Measurements from ENCODE around the gene CELF5.

Gene CELF5

GRCh38 chr19:3345850-3346460, 121.5 kb downstream of the CELF5 start:
- DNase-seq (ENCODE audit: low spot score), result no peak
- POLR2A ChIA-PET (ENCODE audit: low non-redundant PET), result no interaction called here
- CTCF ChIA-PET, result interaction anchor here (0.5 to 1.2 kb wide), 3 partner anchors 11 to 84 kb away, joined by 3 to 9 read pairs (median 5); no protein-coding TSS in a partner anchor
- TF ChIP-seq CTCF (conservative IDR thresholded peaks at IDR 0.05; ENCODE audit: low read depth), result no peak
- peak overlapping the region; percentile 100 for H3K27ac ChIP-seq

All from RWPE1 (cell line).